GM18868 (cell line): Measurements from ENCODE around the gene ATP1B3.
"Not testable (repeated sequence)": the region's sequence is repeated elsewhere in the genome, so short reads cannot be mapped to it uniquely, and the experiment has no call there.

ENCODE experiments used
- ATAC-seq: cut with Tn5 transposase; IDR thresholded peaks from one replicate; pipeline ENCODE4 v1.9.1; 2021; ENCODE audit warnings: mild to moderate bottlenecking, moderate library complexity; ENCODE audit not compliant: unreplicated experiment

ATP1B3 gene

GRCh38 chr3:141876381-141876890 is at the start of gene ATP1B3:
ATP1B3 (plus strand) TSS chr3:141876643; CDS start chr3:141876802, 159 bp downstream.
- ATAC-seq: peak; percentile 82

- no peak for ATAC-seq
Measured at GRCh38 chr3:141828487-141828886, 48.0 kb upstream of the ATP1B3 start.

GRCh38 chr3:141828890-141829289 is 47.6 kb upstream of the ATP1B3 start:
- ATAC-seq: no peak

- ATAC-seq: no peak
Measured at GRCh38 chr3:141830508-141830907, 45.9 kb upstream of the ATP1B3 start.

- ATAC-seq: no peak
Measured at GRCh38 chr3:141834292-141834691, 42.2 kb upstream of the ATP1B3 start.

GRCh38 chr3:141835557-141836229 is 40.8 kb upstream of the ATP1B3 start:
- no peak for ATAC-seq

GRCh38 chr3:141839389-141839788 is 37.1 kb upstream of the ATP1B3 start:
- ATAC-seq: no peak

- no peak for ATAC-seq
Measured at GRCh38 chr3:141840737-141841544, 35.5 kb upstream of the ATP1B3 start.

- no peak for ATAC-seq
Measured at GRCh38 chr3:141844108-141844507, 32.3 kb upstream of the ATP1B3 start.

- ATAC-seq: no peak
Measured at GRCh38 chr3:141844812-141845211, 31.6 kb upstream of the ATP1B3 start.

GRCh38 chr3:141845407-141846049 is 30.9 kb upstream of the ATP1B3 start:
- ATAC-seq: no peak

GRCh38 chr3:141846050-141846433 is 30.4 kb upstream of the ATP1B3 start:
- no peak for ATAC-seq

- ATAC-seq: not testable (repeated sequence)
Measured at GRCh38 chr3:141848159-141848748, 28.2 kb upstream of the ATP1B3 start.

GRCh38 chr3:141849056-141849815 is 27.2 kb upstream of the ATP1B3 start:
- no peak for ATAC-seq

- ATAC-seq: no peak
Measured at GRCh38 chr3:141851411-141851810, 25.0 kb upstream of the ATP1B3 start.

GRCh38 chr3:141853081-141853601 is 23.3 kb upstream of the ATP1B3 start:
- no peak for ATAC-seq

- ATAC-seq: no peak
Measured at GRCh38 chr3:141853629-141854168, 22.7 kb upstream of the ATP1B3 start.

GRCh38 chr3:141854599-141854998 is 21.8 kb upstream of the ATP1B3 start:
- no peak for ATAC-seq

- no peak for ATAC-seq
Measured at GRCh38 chr3:141858312-141858711, 18.1 kb upstream of the ATP1B3 start.

GRCh38 chr3:141859651-141860050 is 16.8 kb upstream of the ATP1B3 start:
- no peak for ATAC-seq
